Tibial nerve (tissue), 3 donors: Measurements from ENCODE around the gene NELL1.

Source experiments
- CTCF ChIP-seq, 5 experiments: fragments of 200-600 bp in 3 of 5; fragments of 450-650 bp in 2 of 5; sonication (generic) in 3 of 5; IDR thresholded peaks; one replicate each; pipeline ENCODE4 v1.5.1; 2016 to 2019; ENCODE audit warnings: antibody characterized with exemption in 5 of 5, mild to moderate bottlenecking in 3 of 5, moderate library complexity in 2 of 5
- POLR2A ChIP-seq, 2 donors: fragments of 450-650 bp; IDR thresholded peaks; one replicate each; pipeline ENCODE4 v1.6.1; 2017; ENCODE audit warnings: antibody characterized with exemption in 2 of 2, mild to moderate bottlenecking in 2 of 2, moderate library complexity in 2 of 2

- TF ChIP-seq CTCF (IDR thresholded peaks at IDR 0.05) = no peak
- TF ChIP-seq POLR2A (IDR thresholded peaks at IDR 0.05) = no peak
Measured at GRCh38 chr11:21505070-21505469, 835.7 kb downstream of the NELL1 start.
